ENCODE measurements around the gene BRF1.

BRF1 gene

GRCh38 chr14:105207460-105207901 lies 93.3 kb downstream of the BRF1 start:
- DNase-seq = no peak

DNA sequence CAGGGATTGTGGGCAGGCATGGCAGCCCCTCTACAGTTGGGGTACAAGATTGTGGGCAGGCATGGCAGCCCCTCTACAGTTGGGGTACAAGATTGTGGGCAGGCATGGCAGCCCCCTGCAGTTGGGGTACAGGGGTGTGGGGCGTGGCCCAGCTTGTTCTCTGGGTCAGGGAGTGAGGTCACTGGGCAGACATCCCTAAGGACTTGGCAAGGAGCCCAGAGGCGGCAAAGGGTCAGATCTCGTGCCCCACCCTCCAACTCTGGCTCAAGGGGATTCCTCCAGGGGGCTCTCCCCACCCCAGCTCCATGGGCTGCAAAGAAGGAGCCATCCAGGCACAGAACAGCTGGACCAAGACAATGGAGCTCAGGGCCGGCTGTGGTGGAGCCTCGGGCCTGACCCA lies 93.9 kb downstream of the BRF1 start:
- no peak for DNase-seq

DNA sequence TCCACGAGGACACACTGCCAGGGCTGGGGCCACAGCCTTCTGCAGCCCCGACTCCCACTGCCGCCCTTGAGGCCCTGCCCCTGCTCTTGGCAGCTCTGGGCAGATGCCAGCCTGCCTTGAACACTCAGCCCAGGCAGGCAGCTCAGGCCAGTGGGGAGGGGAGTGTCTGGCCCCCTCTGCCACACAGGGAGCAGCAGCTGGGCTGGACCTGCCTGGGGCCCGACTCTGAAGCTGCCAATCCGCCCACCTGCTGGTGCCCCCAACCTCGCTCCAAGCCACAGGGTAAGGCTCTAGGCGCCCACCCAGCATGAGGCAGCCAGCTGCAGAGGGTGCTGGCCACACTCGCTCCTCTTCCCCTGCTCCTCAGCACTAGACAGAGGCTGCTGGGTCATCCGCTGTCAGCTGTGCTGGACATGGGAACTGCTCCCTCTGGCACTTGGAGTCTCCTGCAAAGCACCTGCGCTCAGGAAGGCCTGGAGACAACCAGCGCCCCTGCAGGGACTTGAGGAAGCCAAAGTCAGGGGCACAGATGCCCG lies 95.1 kb downstream of the BRF1 start:
- no peak for DNase-seq

GRCh38 chr14:105204931-105205672 lies 95.7 kb downstream of the BRF1 start:
- no peak for DNase-seq

DNA sequence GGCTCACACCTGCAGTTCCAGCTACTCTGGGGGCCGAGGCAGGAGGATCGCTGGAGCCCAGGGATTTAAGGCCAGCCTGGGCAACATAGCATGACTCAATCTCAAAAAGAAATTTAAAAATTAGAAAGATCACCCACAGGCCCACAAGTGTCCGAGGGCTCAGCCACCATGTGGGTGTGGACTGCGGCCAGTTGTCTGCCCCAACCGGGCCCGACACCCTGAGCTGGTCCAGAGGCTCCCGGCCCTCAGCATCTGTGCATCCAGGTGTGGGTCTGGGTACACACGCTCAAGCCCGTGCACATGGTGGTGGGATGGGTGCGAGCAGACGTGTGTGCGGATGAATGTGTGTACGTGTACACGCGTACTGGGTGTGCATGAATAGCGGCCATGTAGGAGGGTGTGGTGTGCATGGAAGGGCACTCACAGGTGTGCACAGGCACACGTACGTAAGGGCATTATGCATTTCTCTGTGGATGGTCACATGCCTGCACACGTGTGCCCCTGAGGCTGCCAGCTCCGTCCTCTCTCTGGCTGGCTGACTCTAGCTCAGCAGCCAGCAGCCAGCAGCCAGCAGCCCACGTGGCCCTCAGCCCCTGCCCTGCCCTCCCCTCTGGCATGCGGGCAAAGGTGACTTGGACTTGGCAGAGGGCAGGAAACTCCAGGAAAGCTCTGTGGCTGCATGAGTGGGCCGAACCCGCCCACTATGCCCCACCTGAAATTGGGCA lies 96.4 kb downstream of the BRF1 start:
- DNase-seq = no peak

DNA sequence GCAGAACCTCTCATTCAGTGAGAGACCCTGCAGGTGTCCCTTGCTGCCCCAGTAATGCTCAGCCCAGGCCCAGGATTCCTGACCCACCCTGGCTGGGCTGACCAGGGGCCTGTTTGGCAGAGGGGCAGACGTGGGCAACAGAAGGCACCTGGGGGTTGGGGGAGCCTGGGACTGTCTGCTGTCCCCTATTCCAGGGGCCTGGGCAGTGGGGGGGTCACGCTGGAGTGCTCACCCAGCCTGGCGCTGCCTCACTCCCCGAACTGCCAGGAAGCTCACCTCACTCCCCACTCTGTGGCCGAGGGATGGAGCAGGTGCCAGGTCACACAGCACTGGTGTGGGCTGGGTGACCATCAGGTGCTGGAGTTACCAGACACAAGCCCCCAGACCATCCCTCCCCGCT lies 97.1 kb downstream of the BRF1 start:
- no peak for DNase-seq

GRCh38 chr14:105203057-105203531 lies 97.7 kb downstream of the BRF1 start:
- DNase-seq = peak; percentile 35

DNA sequence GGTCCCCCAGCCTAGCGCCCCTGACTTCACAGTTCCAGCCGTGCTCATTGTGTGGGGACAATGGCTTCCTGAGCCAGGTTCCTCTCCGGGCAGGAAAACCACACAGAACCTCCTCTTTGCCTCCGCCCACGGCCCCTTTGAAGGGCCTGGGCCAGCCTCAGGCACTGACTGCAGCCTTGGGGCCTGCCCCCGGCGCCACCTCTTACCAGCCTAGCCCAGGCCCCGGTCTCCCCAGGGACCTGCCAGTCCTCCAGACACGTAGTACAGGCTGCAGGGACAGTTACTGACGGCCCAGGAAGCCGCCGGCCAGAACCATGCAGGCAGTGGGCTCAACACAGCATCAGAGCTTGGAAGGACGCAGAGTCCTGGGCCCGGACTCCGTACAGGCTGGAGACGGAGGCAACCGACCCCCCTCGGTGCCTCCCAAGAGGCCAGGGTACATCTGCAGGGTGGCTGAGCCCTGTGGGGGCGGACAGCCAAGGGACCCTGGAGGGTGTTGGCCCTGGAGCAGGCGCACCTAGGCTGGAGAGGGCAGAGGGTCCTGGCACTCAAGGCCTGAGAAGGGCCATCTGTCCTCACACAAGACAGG lies 98.8 kb downstream of the BRF1 start:
- DNase-seq = no peak

DNA sequence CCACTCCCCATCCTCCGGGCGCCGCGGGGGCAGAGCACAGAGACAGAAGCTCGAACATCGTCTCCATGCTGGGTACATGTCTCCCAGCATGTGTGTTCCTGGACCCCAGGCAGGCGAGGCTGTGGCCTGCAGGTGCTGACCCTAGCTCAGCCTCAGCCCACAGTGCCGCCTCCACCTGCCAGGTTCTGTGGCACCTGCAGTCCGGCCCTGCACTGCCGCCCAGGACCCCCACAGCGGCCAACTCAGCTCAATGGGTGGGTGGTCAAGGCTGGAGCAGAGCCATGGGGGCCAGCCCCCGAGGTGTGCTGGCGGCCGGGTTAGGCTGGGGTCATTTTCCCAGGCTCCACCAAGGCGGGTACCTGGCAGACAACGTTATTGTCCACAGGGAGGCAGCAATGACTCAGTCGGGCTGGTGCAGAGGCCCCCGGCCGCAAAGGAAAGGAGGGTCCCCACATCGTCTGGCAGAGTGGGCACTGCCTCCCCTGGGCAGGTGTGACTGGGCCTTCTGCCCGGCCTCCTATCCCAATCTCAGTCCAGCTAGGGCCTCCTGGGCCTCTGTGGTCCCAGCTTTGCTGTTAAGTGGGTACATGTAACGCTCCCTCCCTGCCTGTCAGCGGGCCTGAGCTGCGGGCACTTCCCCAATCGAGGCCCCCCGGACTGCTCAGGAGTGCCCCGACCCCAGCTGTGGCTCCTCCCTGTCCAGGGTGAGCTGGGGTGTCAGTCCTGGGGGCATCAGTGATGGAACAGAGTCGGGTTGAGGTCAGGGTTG lies 99.5 kb downstream of the BRF1 start:
- DNase-seq = no peak

- no peak for DNase-seq
Observed at GRCh38 chr14:105200641-105201040, 100.2 kb downstream of the BRF1 start.

- DNase-seq = no peak
Observed at GRCh38 chr14:105200074-105200473, 100.7 kb downstream of the BRF1 start.

DNA sequence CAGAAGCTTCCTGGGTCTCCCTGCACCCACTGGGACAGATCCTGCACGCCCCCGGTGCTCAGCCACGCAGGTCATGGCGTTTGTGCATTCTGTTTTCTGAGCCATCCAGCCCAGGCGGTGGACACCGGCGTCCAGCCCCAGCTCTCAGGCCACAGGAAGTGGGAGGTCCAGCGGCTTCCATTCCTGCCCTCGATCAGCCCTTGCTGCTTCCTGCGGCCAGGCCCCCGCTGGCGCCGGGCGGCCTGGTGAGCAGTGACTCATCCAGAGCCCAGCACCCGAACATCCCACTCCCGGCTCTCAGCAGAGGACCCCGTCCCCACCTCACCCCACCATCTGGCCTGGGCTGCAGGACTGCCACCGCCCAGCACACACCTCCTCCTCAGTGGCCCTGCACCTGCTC lies 101.7 kb downstream of the BRF1 start:
- no peak for DNase-seq

DNA sequence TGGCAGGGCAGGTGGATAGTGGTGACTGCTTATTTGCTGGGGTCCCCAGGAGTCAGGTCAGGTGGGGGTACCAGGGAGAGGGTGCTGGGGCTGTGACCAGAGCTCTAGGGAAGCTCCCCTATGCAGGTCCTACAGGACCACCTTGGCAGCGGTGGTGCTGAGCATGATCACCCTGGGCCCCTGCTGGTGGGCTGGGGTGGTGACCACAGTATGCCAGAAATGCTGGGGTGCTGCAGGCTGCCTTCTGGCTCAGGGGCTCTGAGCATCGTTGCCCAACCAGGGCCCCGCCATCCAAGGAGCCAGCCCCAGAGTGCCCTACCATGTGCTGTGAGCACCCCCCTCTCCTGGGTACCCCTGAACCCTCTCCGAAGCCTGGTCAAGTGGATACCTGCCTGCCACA lies 102.2 kb downstream of the BRF1 start:
- no peak for DNase-seq

GRCh38 chr14:105197211-105197641 lies 103.6 kb downstream of the BRF1 start:
- no peak for DNase-seq

GRCh38 chr14:105196265-105196960 lies 104.4 kb downstream of the BRF1 start:
- DNase-seq = no peak

DNA sequence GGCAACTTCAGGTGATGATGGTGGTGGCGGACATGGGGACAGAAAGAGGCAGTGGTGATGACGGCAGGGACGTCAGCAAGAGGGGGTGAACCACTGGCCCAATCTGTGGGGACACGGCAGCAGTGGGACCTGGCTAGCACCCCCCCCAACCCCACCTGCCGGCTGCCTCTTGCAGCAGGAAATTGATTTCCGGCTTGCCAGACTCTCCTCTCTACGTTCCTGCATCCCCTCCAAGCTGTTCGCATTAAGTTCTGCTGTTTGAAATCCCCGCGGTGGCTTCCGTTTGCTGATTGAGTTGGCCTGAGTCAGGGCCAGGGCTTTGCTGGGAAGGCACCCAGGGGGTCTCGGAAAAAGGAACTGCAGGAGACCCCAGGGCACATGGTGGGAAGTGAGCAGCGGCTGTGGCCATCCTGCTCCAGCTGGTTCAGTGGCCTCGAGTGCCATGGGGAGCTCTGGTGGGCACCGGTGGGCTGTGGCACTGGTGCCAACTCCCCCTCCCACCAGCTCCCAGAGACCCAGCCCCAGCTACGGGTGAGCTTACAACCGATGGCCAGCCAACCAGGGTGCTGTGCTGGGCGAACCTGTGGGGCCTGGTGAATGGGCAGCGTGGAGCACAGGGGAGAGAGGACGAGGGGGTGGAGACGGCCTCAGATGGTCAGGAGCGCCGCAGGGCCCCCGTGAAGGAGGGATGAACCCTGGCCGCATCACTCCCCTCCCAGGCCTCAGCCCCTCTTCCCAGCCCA lies 105.1 kb downstream of the BRF1 start:
- DNase-seq = no peak

DNA sequence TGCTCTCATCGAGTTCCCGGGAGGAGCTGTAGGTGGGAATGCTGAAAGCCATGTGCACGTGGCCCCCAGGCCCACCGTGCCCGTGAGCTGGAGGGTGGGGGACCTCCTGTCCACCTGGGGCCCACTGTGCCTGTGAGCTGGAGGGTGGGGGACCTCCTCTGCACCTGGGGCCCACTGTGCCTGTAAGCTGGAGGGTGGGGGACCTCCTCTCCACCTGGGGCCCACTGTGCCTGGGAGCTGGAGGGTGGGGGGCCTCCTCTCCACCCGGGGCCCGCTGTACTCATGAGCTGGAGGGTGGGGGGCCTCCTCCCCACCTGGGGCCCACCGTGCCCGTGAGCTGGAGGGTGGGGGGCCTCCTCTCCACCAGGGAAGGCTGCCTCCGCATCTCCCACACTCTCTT lies 105.8 kb downstream of the BRF1 start:
- DNase-seq = no peak

DNA sequence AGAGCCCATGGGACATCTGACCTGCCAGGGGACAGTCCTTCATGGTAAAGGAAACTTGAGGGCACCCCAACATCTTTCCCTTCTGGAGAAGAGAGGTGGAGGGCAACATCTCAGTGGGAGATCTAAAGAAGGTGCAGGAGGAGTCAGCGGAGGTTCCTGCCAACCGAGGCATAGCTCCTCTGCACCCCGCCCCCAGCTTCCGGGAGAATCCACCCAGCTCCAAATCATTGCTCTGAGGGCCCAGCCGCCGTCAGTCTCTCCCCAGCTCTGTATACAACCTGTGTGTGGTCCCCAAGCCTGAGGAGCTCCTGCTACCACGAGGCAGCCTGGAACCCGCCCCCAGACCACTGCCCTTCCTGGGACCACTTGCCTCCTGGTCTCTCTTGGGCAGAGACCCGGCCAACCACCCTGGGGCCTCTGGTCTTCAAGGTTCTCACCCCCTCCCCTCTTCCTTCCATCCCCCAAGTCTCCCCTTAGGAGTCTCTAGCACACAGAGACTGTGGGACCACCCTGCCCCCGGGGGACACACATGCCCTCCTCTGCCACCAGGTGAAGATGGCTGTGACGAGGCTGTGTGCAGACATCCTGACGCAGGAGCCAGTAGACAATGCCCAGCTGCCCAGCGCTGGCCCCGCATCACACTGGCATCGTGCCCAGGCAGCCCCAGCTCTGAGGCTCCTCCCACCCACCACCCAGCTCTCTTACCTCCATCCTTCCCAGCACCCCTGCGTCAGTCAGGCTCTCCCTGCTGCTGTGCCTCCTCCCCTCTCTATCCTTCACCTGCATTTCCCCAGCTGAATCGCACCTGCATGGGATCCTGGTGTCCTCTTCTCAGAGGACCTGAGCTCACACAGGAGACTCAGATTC lies 106.7 kb downstream of the BRF1 start:
- peak; percentile 70 for DNase-seq

GRCh38 chr14:105192866-105193731 lies 107.7 kb downstream of the BRF1 start:
- no peak for DNase-seq
